Measurements from ENCODE around the gene CDCA4. TPM values are rescaled to one million over a fixed set of nuclear protein-coding genes. Genes with fewer than 3 reads are reported as not detected.

CDCA4 gene
- total RNA-seq, 6 experiments from 2014 or later: 11.6 to 20.3 (median 18.4) TPM

DNA sequence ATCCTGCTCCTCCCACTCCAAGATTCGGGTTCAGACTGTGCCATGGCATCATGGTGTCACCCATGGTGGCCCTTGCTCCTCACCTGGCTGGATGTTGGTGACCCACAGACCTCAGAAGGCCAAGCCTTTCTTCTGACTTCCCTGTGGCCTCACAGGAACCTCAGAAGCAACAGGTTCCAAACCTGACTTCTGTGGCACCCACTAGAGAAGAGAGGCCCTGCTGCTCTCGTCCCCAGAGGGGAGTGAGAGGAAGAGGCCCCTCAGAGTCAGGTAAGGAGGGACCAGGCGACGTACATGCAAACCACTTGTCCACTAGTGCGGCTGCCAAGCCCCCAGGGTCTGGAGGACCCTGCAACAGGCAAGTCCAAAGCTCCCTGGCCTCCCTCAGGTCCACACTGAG, 24.9 kb downstream of the CDCA4 start:
- H3K4me1 Mint-ChIP-seq (ENCODE audit: low read depth): no peaks in the 10 kb centered on the region
- DNase-seq: no peak
- H3K36me3 Mint-ChIP-seq (ENCODE audit: low read depth): peaks cover 35% of the 10 kb centered on the region
- TF ChIP-seq, protein P1, sequence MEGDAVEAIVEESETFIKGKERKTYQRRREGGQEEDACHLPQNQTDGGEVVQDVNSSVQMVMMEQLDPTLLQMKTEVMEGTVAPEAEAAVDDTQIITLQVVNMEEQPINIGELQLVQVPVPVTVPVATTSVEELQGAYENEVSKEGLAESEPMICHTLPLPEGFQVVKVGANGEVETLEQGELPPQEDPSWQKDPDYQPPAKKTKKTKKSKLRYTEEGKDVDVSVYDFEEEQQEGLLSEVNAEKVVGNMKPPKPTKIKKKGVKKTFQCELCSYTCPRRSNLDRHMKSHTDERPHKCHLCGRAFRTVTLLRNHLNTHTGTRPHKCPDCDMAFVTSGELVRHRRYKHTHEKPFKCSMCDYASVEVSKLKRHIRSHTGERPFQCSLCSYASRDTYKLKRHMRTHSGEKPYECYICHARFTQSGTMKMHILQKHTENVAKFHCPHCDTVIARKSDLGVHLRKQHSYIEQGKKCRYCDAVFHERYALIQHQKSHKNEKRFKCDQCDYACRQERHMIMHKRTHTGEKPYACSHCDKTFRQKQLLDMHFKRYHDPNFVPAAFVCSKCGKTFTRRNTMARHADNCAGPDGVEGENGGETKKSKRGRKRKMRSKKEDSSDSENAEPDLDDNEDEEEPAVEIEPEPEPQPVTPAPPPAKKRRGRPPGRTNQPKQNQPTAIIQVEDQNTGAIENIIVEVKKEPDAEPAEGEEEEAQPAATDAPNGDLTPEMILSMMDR (IDR thresholded peaks at IDR 0.05): no peak
- no peak overlapping the region for H3K27ac Mint-ChIP-seq
- no peak overlapping the region for H3K4me3 Mint-ChIP-seq
- H3K9me3 Mint-ChIP-seq: peaks cover 6% of the 10 kb centered on the region; the same call in 1 of the 2 replicates
- H3K27me3 Mint-ChIP-seq (ENCODE audit: insufficient read depth): peaks cover 8% of the 10 kb centered on the region

DNA sequence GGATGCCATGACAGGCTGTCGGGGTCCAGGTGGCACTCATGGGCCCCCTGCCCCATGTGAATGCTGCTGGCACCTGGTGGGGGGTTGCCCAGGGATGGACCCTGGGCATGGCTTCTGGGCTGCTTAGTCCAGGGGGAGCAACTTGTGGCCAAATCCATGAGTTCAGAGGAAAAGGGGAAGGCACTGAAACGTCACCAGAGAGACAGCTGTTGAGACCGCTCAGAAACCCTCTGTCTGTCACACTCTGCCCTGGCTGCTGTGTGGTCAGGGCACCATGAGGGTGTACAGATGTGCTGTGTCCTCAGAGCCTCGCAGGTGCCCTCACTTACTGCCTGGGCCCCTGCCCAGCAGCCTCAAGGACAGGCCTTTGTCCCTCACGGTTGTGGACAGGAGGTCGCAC, 25.9 kb downstream of the CDCA4 start:
- H3K27ac Mint-ChIP-seq: no peak overlapping the region; the same call in 1 of the 2 replicates
- H3K9me3 Mint-ChIP-seq: peaks cover 5% of the 10 kb centered on the region; the same call in 1 of the 2 replicates
- H3K36me3 Mint-ChIP-seq (ENCODE audit: low read depth): peaks cover 33% of the 10 kb centered on the region
- H3K4me1 Mint-ChIP-seq (ENCODE audit: low read depth): no peaks in the 10 kb centered on the region
- no peak overlapping the region for H3K4me3 Mint-ChIP-seq
- TF ChIP-seq, protein P1 (IDR thresholded peaks at IDR 0.05): no peak
- peaks cover 8% of the 10 kb centered on the region for H3K27me3 Mint-ChIP-seq (ENCODE audit: insufficient read depth)
- no peak for DNase-seq

DNA sequence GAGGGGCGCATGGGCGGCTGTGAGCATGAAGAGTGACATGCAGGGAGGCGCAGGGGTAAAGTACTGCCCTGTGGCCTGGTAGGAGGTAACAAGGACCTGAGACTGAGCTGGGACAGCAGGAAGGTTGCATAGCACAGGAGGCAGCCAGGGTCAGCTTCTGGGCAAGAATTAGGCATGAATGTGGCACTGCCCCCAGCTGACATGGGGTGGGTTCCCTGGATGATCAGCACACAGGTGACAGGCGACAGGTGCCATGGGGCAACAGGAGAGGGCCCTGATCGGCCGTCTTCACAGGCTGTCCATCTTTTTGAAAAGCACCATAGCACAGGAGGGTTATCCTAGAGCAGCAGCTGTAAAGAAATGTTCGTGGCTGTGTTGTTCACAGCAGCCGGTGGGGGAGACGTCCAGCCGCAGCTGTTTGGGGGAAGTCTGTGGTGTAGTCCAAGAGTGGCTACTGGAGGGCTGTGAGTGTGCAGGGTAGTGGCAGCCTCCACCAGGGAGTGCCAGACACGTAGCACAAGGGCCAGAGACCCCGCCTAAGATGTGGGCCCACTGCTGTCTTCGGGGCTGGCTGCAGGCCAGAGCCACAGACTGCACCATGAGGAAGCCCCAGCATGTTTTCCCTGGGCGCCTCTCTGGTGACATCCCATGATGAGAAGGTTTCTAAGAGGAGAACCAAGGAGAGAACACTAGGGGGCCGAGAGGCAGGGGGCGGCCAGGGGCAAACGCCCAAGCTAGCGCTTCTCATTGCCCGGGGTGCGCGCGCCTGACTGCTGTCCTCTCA, 26.9 kb downstream of the CDCA4 start:
- Mint-ChIP-seq H3K36me3 (ENCODE audit: low read depth) (peaks cover 24% of the 10 kb centered on the region), H3K4me1 (ENCODE audit: low read depth) (no peaks in the 10 kb centered on the region), H3K27ac (no peak overlapping the region), H3K9me3 (no peaks in the 10 kb centered on the region), H3K4me3 (no peak overlapping the region), H3K27me3 (ENCODE audit: insufficient read depth) (peaks cover 8% of the 10 kb centered on the region)
- TF ChIP-seq, protein P1 (IDR thresholded peaks at IDR 0.05): peak; percentile 10; the same call in 1 of the 2 replicates
- no peak for DNase-seq

DNA sequence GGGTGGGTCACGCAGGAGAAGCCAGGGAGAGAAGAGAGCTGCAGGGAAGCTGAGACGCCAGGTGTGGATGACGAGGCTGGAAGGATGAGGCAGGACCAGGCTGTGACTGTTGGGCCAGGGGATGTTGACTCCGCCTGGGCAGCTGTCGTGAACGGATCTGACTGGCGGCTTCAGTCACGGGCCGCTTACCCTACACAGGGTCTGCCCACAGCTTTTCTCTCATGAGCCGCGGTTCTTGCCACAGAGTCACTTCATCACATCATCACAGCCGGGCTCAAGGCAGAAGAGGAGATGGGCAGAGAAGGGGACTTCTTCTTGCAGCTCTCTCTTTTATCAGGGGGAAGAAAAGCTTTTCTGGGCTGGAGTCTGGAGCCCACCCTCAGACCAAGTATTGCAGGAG, 27.6 kb downstream of the CDCA4 start:
- TF ChIP-seq, protein P1 (IDR thresholded peaks at IDR 0.05): no peak
- peaks cover 22% of the 10 kb centered on the region for H3K36me3 Mint-ChIP-seq (ENCODE audit: low read depth)
- H3K9me3 Mint-ChIP-seq: no peaks in the 10 kb centered on the region
- no peaks in the 10 kb centered on the region for H3K4me1 Mint-ChIP-seq (ENCODE audit: low read depth)
- no peak for DNase-seq
- H3K4me3 Mint-ChIP-seq: no peak overlapping the region
- no peak overlapping the region for H3K27ac Mint-ChIP-seq
- H3K27me3 Mint-ChIP-seq (ENCODE audit: insufficient read depth): peaks cover 8% of the 10 kb centered on the region

DNA sequence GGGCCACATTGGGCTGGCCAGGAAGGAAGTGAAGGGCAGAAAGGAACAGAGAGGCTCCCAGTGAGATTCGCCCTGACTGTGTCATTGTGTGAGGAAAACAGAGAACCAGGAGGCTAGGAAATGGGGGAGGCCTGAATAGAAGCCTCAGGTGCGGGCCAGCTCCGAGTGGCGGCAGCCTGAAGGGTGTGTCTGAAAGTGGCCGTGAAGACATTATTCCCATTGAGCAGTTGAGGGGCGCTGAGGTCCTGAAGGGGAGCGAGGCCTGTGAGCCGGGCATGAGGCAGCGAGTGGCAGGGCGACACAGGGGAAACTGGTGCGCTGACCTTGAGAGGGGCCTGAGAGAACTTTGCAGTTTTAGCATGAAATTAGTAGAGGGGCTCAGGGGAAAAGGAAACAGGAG, 28.4 kb downstream of the CDCA4 start:
- no peak for DNase-seq
- peaks cover 8% of the 10 kb centered on the region for H3K27me3 Mint-ChIP-seq (ENCODE audit: insufficient read depth)
- peaks cover under 1% of the 10 kb centered on the region for H3K4me1 Mint-ChIP-seq (ENCODE audit: low read depth)
- no peak overlapping the region for H3K4me3 Mint-ChIP-seq
- peaks cover 22% of the 10 kb centered on the region for H3K36me3 Mint-ChIP-seq (ENCODE audit: low read depth)
- no peak overlapping the region for H3K27ac Mint-ChIP-seq
- TF ChIP-seq, protein P1 (IDR thresholded peaks at IDR 0.05): no peak
- no peaks in the 10 kb centered on the region for H3K9me3 Mint-ChIP-seq
